ENCODE measurements around the gene PPARGC1A.

The PPARGC1A gene

GRCh38 chr4:23811161-23811560, 78.7 kb downstream of the PPARGC1A start:
- no peak for TF ChIP-seq CTCF (IDR thresholded peaks at IDR 0.05; ENCODE audit: low read depth, low read length)
- in situ Hi-C loops (cut with HindIII; ENCODE audit: low sequenced_read_pairs): no loop called here

GRCh38 chr4:23805450-23805851, 84.4 kb downstream of the PPARGC1A start:
- TF ChIP-seq CTCF (IDR thresholded peaks at IDR 0.05; ENCODE audit: low read depth, low read length): no peak
- in situ Hi-C loops (cut with HindIII; ENCODE audit: low sequenced_read_pairs): no loop called here
- H3K4me3 ChIP-seq (ENCODE audit: low read depth, low read length): no peak overlapping the region
- DNase-seq (ENCODE audit: low read depth, low spot score): peak; percentile 15

More at GRCh38 chr4:23811161-23811560, 78.7 kb downstream of the PPARGC1A start:
- no peak overlapping the region for H3K4me3 ChIP-seq (ENCODE audit: low read depth, low read length)
- no peak for DNase-seq (ENCODE audit: low read depth, low spot score)

DNA sequence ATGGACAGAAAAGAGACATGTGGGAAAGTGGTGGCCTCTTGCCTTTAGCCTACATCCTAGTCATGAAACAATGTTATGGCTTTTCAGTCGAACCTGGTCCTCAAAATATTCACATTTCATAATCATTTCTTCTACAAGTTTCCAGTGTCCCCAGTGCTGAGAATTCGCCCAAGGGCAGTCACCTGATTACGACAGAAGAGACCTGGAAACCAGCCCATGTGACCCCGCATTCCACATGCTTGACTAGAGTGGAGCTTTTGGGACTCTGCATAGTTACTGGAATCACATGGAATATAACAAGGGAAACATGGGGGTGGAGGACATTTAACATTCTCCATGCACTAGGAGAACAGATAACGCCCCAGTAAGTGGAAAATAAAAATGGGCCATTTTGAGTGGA, 100.1 kb downstream of the PPARGC1A start:
- DNase-seq (ENCODE audit: low read depth, low spot score): peak; percentile 47
- no peak overlapping the region for H3K4me3 ChIP-seq (ENCODE audit: low read depth, low read length)
- no peak for TF ChIP-seq CTCF (IDR thresholded peaks at IDR 0.05; ENCODE audit: low read depth, low read length)
- in situ Hi-C loops (cut with HindIII; ENCODE audit: low sequenced_read_pairs): no loop called here

DNA sequence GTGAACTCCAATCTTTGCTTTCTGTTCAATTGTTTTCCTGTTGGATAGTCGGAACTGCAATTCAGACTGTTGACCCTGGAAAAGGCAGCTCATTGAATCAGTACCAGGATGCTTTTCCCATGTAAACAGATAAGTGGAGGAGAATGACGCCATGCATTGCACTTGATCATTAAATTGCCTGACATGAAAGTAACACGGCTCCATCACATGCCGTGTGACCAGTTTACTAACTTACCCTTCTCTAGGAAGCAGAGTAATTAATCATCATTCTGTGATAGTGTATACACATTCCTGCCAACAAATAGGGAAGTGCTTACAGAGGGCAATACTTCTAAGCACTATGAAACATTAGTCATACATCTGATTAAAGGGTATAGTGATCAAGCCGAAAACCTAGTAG, 101.4 kb downstream of the PPARGC1A start:
- DNase-seq (ENCODE audit: low read depth, low spot score): no peak
- in situ Hi-C loops (cut with HindIII; ENCODE audit: low sequenced_read_pairs): no loop called here
- TF ChIP-seq CTCF (IDR thresholded peaks at IDR 0.05; ENCODE audit: low read depth, low read length): no peak
- no peak overlapping the region for H3K4me3 ChIP-seq (ENCODE audit: low read depth, low read length)

GRCh38 chr4:23788027-23788426, 101.8 kb downstream of the PPARGC1A start:
- no peak for DNase-seq (ENCODE audit: low read depth, low spot score)
- TF ChIP-seq CTCF (IDR thresholded peaks at IDR 0.05; ENCODE audit: low read depth, low read length): no peak
- in situ Hi-C loops (cut with HindIII; ENCODE audit: low sequenced_read_pairs): no loop called here
- H3K4me3 ChIP-seq (ENCODE audit: low read depth, low read length): no peak overlapping the region

DNA sequence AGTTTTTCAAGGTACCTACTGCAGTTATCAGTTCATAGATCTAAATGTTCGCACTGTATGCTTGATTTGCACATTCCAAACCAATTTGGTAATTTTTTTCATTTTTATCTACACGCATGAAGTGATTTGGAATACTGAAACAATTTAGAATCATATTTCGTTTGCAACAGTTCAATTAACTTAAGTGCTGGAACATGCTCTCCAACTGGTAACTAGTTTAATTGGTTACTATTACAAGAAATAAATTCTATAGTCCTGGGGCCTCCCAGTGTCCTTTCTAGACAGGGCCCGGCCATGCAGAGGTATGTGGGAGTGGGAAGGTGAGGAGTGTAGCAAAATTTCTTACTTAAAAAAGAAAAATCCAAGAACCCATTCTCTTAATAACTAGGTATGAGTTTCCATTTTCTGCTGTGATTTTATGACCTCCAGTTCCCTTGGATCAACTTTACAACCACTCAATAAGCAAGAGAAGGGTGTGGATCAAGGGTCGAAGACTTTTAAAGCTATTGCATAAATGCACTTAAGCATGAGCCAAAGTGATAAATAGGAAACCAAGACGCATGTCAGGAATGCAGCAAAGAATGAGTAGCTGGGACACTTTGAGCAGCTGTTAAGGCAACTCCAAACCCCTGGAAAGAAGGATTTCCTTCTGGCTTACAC, 106.9 kb downstream of the PPARGC1A start:
- in situ Hi-C loops (cut with HindIII; ENCODE audit: low sequenced_read_pairs): no loop called here
- no peak overlapping the region for H3K4me3 ChIP-seq (ENCODE audit: low read depth, low read length)
- no peak for TF ChIP-seq CTCF (IDR thresholded peaks at IDR 0.05; ENCODE audit: low read depth, low read length)
- DNase-seq (ENCODE audit: low read depth, low spot score): no peak
